MM.1S (cell line): ENCODE data around the gene EGLN3.

ENCODE experiments used
- EZH2 ChIP-seq: fragments of 300-600 bp; sonication (generic); optimal IDR thresholded peaks from 2 replicates; pipeline ENCODE3; 2017; ENCODE audit warnings: low read depth, mild to moderate bottlenecking, antibody characterized with exemption, low read length, mixed read lengths
- EZH2phosphoT487 ChIP-seq: fragments of 300-600 bp; sonication (generic); IDR thresholded peaks from 2 replicates; pipeline ENCODE4 v1.6.1; 2018; ENCODE audit warnings: antibody characterized with exemption, low read length
- TF ChIP-seq, protein P1 (sequence below): fragments of 300-600 bp; sonication (generic); IDR thresholded peaks from 2 replicates; pipeline ENCODE4 v1.5.1; 2016; ENCODE audit warnings: antibody characterized with exemption, low read length, mixed read lengths

DNA sequence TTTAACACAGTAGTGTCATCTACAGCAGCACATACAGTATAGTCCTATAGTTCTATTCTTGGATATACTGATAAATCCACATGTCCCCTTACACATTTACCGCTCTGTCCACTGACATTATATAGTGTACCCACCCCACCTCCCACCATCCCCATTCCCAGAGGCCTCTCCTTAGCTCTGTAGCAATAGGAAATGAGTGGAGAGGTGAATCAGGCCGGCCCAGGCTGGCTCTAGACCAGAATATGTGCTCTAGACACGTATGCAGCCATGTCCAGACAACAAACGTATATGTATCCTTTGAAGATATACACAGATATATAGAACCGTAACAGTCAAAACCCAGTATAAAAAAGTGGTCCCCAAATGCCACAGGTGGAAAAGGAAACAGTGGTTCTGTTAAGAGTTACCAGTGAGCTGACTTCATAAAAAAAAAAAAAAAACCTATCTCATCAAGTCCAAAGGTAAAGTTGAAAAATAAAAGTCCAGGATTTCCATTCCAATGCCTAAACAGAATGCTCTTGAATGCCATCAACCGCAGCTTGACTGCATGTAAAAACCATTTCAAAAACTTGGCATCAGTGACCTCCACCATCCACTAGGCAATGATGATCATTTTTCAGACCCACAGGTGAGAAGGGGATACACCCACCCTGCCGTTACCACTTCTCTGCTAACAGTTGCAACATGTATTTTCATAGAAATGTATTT, 16.7 kb downstream of the EGLN3 start:
- TF ChIP-seq, protein P1, sequence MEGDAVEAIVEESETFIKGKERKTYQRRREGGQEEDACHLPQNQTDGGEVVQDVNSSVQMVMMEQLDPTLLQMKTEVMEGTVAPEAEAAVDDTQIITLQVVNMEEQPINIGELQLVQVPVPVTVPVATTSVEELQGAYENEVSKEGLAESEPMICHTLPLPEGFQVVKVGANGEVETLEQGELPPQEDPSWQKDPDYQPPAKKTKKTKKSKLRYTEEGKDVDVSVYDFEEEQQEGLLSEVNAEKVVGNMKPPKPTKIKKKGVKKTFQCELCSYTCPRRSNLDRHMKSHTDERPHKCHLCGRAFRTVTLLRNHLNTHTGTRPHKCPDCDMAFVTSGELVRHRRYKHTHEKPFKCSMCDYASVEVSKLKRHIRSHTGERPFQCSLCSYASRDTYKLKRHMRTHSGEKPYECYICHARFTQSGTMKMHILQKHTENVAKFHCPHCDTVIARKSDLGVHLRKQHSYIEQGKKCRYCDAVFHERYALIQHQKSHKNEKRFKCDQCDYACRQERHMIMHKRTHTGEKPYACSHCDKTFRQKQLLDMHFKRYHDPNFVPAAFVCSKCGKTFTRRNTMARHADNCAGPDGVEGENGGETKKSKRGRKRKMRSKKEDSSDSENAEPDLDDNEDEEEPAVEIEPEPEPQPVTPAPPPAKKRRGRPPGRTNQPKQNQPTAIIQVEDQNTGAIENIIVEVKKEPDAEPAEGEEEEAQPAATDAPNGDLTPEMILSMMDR: no peak
- TF ChIP-seq EZH2 (no peak), EZH2phosphoT487 (no peak)
